COLO829 (cell line): ENCODE results near the gene CLVS2.

Experiments
- DNase-seq: peaks from one replicate; pipeline ENCODE4 v3.0.0; 2012; ENCODE audit warnings: low spot score

The CLVS2 gene, protein sequence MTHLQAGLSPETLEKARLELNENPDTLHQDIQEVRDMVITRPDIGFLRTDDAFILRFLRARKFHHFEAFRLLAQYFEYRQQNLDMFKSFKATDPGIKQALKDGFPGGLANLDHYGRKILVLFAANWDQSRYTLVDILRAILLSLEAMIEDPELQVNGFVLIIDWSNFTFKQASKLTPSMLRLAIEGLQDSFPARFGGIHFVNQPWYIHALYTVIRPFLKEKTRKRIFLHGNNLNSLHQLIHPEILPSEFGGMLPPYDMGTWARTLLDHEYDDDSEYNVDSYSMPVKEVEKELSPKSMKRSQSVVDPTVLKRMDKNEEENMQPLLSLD

DNA sequence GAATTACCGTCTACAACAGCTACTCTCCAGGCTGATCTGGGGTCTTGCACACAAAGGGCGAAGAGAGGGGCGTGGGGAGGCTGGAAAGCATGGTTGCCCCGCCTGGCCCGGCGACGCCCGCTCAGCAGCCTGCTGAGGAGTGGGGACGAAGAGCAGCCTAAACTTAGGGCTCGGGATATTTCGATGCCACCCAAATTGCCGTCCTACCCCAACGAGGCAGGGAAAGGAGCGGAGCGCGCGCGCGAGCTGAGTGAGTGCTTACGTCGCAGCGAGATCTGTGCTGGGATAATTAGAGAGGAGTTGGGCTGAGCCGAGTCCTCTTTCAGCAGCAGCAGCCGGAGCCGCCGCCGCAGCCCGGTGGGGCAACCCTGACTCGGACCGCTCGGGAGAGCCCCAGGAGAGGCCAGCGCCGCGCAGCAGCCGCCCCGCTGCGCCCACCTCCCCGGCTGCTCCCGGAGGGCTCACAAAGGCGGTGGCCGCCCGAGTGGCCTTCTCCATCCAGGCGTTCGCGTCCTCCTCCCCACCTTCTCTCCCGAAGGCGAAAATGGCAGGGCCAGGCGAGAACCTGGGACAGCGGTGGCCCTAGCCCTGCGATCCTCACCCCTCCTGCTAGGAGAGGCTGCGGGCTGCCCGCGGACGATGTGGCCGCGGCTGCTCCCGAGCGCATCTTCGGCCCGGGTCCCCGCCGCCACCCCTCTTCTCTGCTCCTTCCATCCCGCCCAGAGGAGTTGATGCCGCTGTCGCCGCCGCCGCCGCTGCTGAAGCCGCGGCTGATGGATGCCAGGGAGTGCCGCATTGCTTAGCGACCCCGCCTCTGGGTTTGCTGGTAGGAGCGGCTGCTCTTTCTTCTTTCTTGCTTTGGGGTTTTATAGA lies at the start of gene CLVS2:
Gene CLVS2, plus strand, starts transcription at position 315 of the 873 bp plus-strand sequence. CDS start 1,543 bp downstream, outside the sequence.
- no peak for DNase-seq

DNA sequence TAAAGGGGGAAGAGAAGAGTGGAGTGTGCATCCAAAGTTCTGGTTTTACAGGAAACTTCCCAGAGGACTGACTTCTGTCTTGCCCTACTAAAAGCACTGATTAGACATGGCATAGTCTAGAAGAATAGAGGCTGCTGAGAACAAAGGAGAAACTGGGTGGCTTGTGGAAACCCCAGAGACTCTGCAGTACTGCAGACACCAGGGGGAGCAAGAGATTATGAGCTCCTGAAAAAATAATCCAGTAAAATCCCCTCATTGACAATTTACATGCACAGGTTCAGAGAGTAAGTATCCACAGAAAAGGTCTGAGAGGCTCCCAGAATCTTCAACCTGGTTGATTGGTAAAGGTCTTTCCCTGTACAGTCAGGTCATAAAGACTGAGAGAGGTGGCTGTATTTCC lies 48.7 kb upstream of the CLVS2 start:
- DNase-seq: peak; percentile 17

DNA sequence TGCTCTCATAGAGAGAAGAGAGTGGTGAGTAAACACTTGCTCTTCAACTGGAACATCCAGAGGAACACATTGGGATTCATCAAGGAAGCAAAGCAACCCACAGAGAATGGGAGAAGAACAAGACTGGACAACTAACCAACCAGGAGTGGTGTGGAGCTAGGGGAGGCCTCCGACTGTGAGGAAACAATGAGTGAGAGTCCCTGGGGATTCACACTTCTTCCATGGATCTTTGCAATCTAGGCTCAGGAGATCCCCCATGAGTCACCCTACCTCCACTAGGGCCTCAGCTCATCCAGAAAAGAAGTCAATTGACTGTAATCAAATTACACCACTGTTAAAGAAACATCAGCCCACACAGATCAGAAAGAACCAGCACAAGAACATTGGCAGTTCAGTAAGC lies 42.3 kb upstream of the CLVS2 start:
- no peak for DNase-seq

DNA sequence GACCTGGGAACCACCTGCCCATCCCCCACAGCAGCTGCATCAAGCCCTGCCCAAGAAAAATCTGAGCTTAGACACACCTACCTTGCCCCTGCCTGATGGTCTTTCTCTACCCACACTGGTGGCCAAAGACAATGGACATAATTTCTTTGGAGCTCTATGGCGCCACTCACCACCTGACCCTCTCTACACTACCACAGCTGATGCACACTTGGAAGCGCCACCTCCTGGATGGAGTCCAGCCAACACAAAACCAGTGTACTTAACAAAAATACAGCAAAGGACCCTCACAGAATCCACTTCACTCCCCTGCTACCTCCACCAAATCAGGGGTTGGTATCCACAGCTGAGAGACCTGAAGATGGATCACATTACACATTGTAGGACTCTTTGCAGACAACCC lies 39.7 kb upstream of the CLVS2 start:
- DNase-seq: no peak

DNA sequence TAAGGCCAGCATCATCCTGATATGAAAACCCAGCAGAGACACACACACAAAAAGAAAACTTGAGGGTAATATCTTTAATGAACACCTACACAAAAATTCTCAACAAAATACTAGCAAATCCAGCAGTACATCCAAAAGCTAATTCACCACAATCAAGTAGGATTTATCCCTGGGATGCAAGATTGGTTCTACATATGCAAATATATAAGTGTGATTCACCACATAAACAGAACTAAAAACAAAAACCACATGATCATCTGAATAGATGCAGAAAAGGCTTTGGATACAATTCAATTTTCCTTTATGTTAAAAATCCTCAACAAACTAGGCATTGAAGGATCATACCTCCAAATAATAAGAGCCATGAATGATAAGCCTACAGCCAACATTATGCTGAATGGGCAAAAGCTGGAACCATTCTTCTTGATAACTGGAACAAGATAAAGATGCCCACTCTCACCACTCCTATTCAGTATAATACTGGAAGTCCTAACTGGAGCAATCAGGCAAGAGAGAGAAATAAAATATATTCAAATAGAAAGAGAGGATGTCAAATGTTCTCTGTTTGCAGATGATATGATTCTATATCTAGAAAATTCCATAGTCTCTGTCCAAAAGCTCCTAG lies 33.9 kb upstream of the CLVS2 start:
- DNase-seq: no peak

DNA sequence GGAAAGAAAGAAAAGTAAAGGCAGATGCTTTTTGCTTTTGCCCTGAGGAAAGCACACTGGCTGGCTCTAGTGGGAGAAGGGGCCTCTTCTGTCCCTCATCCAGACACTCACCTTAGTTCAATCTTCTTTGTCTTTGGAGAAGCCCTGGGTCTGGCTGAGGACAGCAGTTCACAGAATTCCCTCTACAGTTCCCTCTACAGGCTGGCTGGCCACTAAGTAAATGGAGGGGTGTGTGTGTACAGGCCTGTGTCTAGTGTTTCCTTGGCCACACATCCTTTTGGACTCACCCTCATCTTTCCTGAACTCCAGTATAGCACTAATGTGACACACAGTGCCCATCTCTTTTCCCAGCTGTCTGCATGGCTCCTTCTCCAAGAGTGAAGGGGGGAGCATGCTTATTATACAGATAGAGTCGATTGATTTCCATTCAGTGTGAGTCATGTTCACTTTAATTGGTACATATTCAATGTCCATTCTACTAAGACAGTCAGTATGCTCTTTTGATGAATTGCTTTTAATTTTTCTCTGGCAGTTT lies 26.0 kb upstream of the CLVS2 start:
- no peak for DNase-seq

DNA sequence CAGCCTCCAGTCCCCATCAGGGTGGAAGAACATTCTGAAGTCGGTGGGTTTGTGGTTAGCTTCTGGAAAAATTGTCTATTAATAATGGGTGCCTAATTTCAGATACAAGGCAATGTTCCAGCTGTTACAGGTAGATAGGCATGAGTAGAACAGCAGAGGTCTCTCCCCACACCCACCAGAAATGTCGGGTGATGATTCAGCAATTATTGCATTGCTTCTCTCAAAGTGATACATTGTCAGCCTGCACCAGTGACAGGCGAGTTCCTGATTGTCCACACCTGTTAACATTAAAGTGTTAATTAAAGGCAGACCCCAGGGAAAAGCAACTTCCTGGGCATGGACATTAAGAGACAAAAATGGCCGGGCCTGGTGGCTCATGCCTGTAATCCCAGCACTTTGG lies 18.9 kb upstream of the CLVS2 start:
- DNase-seq: no peak

DNA sequence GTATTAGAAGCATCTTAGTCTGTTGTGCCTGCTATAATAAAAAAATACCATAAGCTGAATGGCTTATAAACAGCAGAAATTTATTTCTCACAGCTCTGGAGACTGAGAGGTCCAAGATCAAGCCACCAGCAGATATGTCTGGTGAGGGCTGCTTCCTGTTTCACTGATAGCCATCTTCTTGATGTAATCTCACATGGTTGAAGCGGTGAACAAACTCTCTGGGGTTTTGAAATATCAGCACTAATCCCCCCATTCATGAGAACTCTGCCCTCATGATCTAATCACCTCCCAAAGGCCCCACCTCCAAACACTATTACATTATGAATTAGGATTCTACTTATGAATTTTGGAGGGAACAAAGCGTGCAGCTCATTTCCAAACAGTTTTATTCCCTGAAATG lies 11.6 kb upstream of the CLVS2 start:
- DNase-seq: no peak

DNA sequence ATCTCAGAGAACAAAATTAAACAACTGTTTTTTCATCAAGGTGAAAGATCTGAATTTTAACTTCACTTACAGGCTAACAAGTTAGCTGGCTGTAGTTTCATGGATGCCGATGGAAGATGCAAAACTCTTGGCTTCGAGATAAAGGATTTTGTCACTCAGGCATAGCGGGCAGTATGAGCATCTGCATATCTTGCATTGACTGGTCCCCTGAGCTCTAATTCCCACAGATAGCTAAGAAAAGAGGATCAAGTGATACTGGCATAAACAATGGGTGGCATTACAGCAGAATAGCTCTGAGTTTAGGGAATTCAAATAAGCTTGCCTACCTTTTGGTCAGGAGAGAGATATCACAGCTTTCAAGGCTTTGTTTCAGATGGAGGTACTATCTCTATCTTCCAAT lies 1.8 kb upstream of the CLVS2 start:
- no peak for DNase-seq

DNA sequence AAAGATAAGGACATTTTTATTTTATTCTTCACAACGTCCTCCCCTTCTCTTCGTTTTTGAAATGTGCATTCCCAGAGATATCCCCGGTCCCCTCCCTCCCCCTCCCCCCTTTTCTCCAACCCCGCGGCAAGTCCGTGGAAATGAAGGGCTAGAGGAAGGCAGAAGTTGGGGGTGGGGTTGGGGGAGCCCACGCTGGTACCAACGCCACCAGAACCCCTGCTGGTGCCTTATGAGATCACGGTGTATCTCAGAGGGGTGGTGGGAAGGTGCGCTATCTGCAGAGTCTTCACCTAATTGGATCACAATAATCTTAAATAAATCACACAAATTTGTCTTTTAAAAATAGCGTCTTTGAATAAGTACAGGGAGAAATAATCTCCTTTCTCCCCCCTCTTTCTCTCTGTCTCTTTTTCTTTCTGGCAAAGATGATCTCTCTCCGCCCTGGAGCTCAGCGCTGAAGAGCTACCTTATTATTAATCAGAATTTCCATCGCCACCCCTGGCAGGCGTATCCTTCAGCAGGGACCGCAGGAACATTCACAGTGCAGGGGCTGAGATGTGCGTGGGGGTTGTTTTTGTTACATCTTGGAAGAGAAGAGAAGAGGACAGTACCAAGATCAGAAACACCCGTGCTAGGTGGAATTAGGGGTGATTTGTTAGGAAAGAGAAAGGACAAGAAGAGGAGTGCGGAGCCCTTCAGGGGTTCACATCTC lies 915 bp downstream of the CLVS2 start:
- no peak for DNase-seq

DNA sequence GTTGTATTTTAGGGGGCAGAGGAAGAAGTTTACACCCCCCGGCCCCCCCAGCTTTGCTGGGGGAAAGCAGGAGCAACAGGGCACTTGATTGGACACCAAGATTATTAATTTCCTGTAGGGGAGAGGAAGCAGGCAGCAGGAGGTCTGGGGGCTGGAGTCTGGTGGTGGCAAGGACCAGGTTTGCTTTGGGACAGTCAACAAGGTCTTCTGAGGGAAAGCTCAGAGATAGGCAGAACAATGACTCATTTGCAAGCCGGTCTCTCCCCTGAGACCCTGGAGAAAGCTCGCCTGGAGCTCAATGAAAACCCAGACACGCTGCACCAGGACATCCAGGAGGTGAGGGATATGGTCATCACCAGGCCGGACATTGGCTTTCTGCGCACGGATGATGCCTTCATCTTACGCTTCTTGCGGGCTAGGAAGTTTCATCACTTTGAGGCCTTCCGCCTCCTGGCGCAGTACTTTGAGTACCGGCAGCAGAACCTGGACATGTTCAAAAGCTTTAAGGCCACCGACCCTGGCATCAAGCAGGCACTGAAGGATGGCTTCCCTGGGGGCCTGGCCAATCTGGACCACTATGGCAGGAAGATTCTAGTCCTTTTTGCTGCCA lies 1.6 kb downstream of the CLVS2 start:
- DNase-seq: no peak

DNA sequence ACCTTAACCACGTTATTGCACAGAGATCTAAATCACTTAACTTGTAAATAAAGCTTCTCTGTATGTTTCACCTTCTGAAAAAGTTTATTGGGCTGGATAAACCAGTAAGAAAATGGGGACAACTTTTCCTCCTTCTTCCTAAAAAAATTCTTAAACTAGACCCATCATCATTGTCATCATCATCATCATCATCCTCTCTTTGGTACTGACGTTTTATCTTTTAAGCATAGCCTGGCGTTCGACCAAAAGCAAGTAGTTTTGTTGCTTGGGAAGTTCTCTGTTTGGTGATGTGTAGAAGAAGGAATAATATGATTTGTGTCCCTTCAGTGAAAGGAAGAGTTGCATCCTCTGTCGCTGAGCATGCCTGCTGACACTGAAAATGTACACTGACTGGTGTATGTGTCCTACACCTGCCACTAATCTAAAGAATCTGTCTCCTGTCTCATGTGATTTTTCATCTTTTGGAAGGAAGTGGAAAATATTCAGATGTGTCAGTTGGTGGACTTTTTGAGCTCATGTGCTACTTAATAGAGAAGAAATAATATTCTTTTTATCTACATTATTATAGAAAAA lies 2.5 kb downstream of the CLVS2 start:
- DNase-seq: no peak

DNA sequence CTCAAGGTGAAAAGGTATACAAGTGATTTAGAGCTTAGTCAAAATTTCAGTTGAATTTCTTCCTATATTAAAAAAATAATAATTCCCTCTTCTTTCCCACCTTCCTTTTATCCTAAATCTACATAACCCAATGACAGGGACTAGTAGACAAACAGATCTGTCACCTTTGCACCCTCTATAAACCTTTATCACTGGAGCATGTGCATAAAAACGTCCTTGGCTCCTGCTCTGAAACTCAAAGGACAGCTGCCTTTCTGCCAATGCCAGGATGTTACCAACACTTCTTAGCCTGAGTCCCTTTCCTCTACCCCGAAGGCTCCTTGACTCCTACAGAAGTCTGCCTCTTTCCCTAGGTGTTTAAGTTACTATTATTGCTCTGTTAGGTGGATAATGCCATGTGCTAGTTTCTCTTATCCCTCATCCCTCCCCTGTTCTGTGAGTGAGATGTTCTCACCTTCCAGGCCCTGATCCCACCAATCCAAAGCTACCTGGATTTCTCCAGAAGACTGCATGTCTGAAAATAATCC lies 4.3 kb downstream of the CLVS2 start:
- DNase-seq: no peak

DNA sequence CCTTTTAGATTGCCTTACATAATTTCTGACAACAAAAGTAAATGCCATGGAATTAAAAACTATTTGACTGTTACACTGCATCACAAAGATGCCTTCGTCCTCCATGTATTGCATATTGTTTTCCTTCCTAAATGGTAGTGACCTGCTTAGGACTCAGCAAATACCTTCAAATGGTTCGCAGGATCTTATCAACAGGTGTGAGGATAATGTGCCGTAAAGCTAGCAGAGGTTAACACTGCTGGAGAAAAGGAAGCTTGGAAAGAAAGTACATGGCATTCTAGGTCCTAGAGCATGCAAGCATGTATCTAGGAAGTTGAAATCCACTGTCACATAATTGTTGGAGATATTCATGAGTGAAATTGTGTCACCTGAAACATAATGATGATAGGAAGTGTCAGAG lies 5.5 kb downstream of the CLVS2 start:
- no peak for DNase-seq

DNA sequence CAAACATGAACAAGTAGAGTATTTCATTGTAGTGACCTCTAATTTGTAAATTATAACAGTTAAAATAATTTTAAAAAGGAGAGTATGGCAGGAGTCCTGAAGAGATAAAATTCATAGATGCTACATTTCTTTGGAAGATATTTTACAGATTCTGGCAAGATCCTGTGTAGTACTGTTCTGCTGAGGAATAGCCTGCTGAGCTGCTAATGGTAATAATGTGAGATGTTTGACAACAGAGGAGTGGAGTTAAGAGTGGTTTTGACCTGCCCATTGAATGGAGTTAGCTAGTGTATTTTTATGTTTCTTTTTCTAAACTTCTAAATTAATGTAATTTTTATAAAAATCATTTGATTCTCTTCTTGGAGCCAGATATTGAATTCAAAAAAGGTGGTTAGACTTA lies 11.8 kb downstream of the CLVS2 start:
- DNase-seq: no peak

DNA sequence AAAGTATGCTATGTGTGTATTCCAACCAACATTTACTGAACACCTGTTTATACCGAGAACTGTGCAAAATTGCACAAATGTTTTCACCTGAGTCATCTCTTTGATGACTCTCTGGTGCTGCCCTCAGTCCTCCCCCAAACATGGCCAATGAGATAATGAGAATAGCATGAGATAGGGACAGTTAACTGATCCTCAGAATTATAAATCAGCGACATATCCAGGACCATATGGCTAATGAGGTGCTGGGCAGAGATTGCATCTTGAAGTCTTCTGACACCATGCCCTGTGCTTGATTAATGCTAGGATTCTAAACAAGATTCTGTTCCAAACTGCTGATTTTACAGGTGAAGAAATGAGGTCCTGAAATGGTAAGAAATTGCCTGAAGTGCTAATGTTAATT lies 13.0 kb downstream of the CLVS2 start:
- DNase-seq: no peak

DNA sequence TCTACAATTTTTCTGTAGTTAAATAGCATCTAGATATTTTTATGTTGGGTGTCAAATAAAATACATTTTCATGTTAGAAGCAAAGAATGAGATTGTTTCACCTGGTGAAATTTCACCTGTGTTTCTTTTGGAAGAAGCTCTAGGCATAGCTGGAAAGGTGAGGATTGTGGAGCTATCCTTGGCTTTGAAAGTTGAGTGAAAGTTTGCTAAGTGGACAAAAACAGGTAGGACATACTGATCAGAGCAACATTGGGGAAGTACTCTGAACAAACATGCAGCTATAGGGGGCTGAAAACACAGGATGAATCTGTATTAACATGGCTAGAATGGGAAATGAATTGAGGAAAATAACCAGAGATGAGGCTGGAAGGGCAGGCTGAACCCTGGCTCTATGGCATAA lies 18.8 kb downstream of the CLVS2 start:
- no peak for DNase-seq

DNA sequence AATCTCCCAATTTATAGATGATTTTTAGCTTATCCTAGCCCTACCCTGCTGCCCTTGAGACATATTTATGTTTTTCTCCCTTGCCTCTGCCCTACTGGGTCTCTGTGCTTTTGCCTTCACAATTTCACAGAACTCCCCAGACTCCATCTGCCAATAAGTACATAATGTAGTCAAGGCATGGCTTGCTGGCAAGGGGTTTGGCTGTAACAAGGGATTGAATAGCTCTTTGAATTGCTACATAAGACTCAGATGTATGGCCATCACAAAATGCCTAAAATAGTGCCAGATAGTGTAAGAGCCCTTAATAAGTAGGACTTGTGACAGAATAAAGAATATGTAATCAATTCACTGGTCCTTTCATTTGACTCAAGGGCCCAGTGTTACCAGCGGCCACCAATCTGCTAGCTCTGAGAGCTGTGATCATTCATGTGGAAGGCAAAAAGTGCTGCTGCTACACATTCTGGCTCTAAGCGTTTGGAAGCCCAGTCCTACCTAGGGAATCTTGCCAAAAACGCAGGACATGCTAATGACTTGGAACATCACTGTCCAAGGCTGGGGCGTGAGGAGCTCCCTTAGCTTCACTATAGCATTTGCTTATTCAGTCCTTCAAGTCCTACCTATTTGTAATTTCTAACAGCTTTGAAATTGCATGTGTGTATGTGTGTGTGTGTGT lies 20.5 kb downstream of the CLVS2 start:
- no peak for DNase-seq

DNA sequence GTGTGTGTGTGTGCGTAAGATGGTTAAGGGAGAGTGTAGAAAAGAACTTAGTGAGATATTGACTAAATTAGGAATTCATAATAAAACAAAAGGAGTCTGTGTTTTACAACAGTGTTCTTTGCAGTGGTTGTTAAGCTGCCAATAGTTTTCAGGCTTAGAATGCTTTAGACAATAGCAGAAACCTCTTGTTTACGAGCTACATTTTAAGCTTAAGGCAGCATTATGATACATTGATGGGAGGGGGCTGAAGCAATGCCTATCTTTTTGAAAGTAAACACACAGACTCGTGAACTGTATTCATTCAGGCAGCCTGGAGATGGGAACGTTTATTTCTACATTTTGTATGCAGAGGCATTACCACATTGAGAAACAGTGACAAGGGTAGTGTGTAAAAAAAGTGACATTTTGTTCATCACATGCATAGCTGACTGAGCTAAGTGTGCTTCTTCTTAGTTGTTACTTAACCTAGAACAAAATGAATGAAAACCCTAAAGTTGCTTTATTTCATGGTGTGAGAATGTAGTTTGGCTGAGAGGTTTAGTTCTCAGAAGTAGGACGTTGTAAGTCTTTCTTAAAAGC lies 21.2 kb downstream of the CLVS2 start:
- no peak for DNase-seq

DNA sequence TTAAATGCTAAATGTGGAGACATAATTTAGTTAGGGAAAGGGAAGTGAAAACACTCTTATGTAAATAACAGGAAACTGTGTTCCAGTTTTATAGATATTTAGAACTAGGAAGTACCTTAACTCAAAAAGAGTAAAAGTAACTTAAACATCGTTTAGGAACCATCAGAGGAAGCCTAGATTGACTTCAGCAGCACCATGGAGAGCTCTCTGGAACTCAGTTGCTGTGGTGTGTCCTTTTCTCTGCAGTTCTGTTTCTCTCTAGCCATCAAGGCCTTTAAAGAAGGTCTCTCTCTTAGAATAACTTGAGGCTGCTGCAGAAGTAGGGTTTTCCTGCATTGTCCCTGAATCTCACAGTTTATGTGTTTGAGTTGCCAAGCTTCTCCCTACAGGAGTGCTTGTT lies 26.9 kb downstream of the CLVS2 start:
- DNase-seq: no peak
